Stimulated activated naive CD8-positive, alpha-beta T cell treated with anti-CD3 and anti-CD28 coated beads, Interleukin-15, amount 100 ng/mL, for 72 hours (primary cell): ENCODE measurements around the gene CAMK2B.
A peak's percentile ranks its signal among the peaks of the same experiment; 100 is the strongest.
"Not testable (repeated sequence)": the region's sequence is repeated elsewhere in the genome, so short reads cannot be mapped to it uniquely, and the experiment has no call there.

ENCODE experiments used
- ATAC-seq: fragments of 150-1000 bp; cut with Tn5 transposase; 2 replicates; pipeline ENCODE4 v1.10.0; 2021; ENCODE audit warnings: mild to moderate bottlenecking, moderate library complexity
- DNase-seq, 2 donors: peaks; one replicate each; pipeline ENCODE4 v3.0.0; 2021 to 2022
- H3K27ac Mint-ChIP-seq, 2 donors: one replicate each; pipeline ENCODE4 v1.8.0; 2022; ENCODE audit warnings: mild to moderate bottlenecking in 2 of 2, mixed read lengths in 2 of 2, moderate library complexity in 2 of 2
- H3K27me3 Mint-ChIP-seq: one replicate; pipeline ENCODE4 v1.8.0; 2022; ENCODE audit warnings: mixed read lengths
- H3K4me1 Mint-ChIP-seq: one replicate; pipeline ENCODE4 v1.8.0; 2022; ENCODE audit warnings: mild to moderate bottlenecking, mixed read lengths
- H3K4me3 Mint-ChIP-seq, 2 donors: one replicate each; pipeline ENCODE4 v1.8.0; 2022; ENCODE audit warnings: mild to moderate bottlenecking in 2 of 2, mixed read lengths in 2 of 2, moderate library complexity in 1 of 2
- H3K9me3 Mint-ChIP-seq, 2 donors: one replicate each; pipeline ENCODE4 v1.8.0; 2022; ENCODE audit warnings: mixed read lengths in 2 of 2

Gene CAMK2B

GRCh38 chr7:44189286-44189992, 136.0 kb downstream of the CAMK2B start, which contains the start of gene GCK:
GCK (minus strand) TSS chr7:44189439; CDS start chr7:44188953, 486 bp downstream.
- Mint-ChIP-seq H3K27me3 (peaks cover 7% of the 10 kb centered on the region), H3K27ac (no peak within 1 kb of the TSS), H3K4me3 (no peak within 1 kb of the TSS), H3K4me1 (peaks cover 11% of the 10 kb centered on the region), H3K9me3 (peaks cover 0 to 7% of the 10 kb centered on the region in 2 donors)
- no peak for DNase-seq
- no peak for ATAC-seq

- no peak for DNase-seq
- Mint-ChIP-seq H3K27ac (no peak overlapping the region), H3K27me3 (peaks cover 7% of the 10 kb centered on the region), H3K4me3 (no peak overlapping the region), H3K9me3 (no peaks in the 10 kb centered on the region), H3K4me1 (peaks cover 3% of the 10 kb centered on the region)
- no peak for ATAC-seq
Observed at GRCh38 chr7:44188480-44189225, 136.7 kb downstream of the CAMK2B start.

- Mint-ChIP-seq H3K9me3 (peaks cover 0 to 4% of the 10 kb centered on the region in 2 donors), H3K27ac (no peak overlapping the region)
- no peak for DNase-seq
Observed at GRCh38 chr7:44187636-44188416, 137.6 kb downstream of the CAMK2B start.

GRCh38 chr7:44186736-44187135, 138.7 kb downstream of the CAMK2B start:
- no peaks in the 10 kb centered on the region for H3K4me1 Mint-ChIP-seq
- H3K27ac Mint-ChIP-seq: peak overlapping the region; percentile 32 to 41
- H3K4me3 Mint-ChIP-seq: no peak overlapping the region
- ATAC-seq (no peak), DNase-seq (no peak)
- peaks cover 0 to 4% of the 10 kb centered on the region in 2 donors for H3K9me3 Mint-ChIP-seq
- no peaks in the 10 kb centered on the region for H3K27me3 Mint-ChIP-seq

More at GRCh38 chr7:44187636-44188416, 137.6 kb downstream of the CAMK2B start:
- ATAC-seq: no peak
- no peaks in the 10 kb centered on the region for H3K4me1 Mint-ChIP-seq
- peaks cover 7% of the 10 kb centered on the region for H3K27me3 Mint-ChIP-seq
- H3K4me3 Mint-ChIP-seq: no peak overlapping the region

DNA sequence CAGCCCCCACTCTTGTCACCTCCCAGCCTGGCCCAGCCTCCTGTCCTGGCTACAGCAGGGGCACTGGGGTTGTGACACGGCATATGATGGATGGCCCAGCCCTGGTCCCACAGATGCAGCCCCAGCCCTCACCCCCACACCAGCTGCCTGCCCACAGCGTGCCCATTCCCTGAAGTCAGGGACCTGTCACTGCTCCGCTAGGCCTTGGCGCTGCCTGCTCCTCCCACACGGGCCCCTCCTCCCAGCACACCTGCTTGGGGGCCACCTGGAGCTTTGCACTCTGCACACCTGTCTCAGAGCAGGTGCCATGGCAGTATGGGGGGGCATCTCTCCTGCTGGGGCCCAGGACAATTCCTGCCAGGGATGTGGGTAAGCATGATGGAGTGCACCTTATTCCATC, 139.7 kb downstream of the CAMK2B start:
- Mint-ChIP-seq H3K27me3 (no peaks in the 10 kb centered on the region), H3K4me3 (no peak overlapping the region), H3K27ac (no peak overlapping the region), H3K9me3 (peaks cover 0 to 8% of the 10 kb centered on the region in 2 donors), H3K4me1 (no peaks in the 10 kb centered on the region)
- DNase-seq (no peak), ATAC-seq (peak; percentile 41)

DNA sequence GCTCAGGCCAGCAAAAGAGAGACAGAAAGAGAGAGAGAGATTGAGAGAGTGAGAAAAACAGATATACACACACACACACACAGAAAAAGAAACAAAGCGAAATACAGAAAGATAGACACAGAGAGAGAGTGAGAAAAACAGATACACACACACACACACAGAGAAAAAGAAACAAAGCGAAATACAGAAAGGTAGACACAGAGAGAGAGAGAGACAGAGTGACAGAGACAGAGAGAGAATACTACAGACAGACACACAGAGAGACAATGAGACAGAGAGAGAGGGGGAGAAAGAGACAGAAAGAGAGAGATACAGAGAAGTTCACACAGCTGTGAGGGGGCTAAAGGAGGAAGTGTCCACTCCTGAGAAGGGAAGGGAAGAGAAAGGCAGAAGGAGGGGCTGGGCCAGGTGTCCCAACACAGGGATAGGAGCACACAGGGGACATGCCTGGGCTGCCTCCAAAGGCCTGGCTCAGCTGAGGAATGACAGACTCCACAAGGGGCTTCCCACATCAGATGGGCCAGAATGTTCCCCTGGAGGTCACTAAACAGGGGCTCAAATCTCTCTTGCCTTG, 140.4 kb downstream of the CAMK2B start:
- Mint-ChIP-seq H3K27ac (peak overlapping the region in 1 of 2 donors; percentile 1), H3K9me3 (peaks cover 0 to 8% of the 10 kb centered on the region in 2 donors), H3K4me1 (no peaks in the 10 kb centered on the region), H3K27me3 (no peaks in the 10 kb centered on the region), H3K4me3 (no peak overlapping the region)
- no peak for DNase-seq
- no peak for ATAC-seq

DNA sequence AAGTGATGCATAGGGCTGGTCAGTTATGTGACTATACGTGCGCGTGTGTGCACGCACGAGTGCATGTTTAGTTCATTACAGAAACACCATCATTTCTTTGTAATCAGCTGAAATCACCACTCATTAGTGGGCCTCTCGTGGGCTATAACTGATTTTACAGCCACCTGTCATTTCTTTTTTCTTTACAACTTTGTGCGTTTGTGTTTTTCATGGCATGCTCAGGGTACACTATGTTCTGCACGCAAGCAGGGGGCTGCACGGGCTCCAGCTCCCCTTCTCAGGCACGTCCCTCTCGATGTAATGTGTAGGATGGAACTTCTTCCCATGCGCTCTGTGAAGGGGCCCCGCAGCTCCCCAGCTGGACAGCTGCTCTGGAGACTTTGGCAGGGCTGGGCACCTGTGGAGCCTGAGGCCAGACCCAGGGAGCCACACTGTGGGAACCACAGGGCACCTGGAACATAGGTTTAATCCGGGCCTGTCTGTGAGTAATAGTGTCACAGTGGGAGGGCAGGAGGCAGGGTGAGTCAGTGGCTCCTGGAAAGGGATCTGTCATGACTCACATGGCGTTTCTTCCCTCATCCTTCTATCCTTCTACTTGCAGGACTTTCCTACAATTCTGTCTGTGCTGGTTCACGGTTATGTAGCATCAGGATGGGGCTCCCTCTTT, 141.1 kb downstream of the CAMK2B start:
- Mint-ChIP-seq H3K4me1 (no peaks in the 10 kb centered on the region), H3K4me3 (no peak overlapping the region), H3K9me3 (peaks cover 0 to 8% of the 10 kb centered on the region in 2 donors), H3K27ac (peak overlapping the region in 1 of 2 donors; percentile 1), H3K27me3 (no peaks in the 10 kb centered on the region)
- ATAC-seq (no peak), DNase-seq (no peak)

- no peak overlapping the region for H3K27ac Mint-ChIP-seq
- no peak for ATAC-seq
- H3K4me1 Mint-ChIP-seq: no peaks in the 10 kb centered on the region
Observed at GRCh38 chr7:44183386-44183785, 142.0 kb downstream of the CAMK2B start.

DNA sequence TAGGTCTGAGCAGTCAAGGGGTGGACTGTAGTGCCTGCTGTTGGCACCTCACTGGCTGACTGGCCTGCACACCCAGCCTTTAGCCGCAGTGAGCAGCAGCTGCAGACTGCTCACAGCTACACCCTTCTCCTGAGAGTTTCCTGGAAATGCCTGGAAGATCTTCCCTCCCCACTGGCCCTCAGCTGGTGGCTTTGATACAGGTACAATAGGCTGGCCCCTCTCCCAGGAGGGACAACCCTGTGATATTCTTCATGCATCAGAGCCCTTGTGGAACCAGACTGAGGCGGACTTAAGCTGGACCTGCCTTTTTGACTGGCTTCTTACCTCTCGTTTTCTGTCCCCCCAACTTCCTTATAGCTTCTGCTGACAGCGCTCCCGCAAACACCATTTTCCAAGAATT, 142.6 kb downstream of the CAMK2B start:
- Mint-ChIP-seq H3K4me3 (no peak overlapping the region), H3K4me1 (no peaks in the 10 kb centered on the region), H3K9me3 (peaks cover 0 to 8% of the 10 kb centered on the region in 2 donors), H3K27me3 (no peaks in the 10 kb centered on the region), H3K27ac (no peak overlapping the region)
- ATAC-seq: no peak
- DNase-seq: no peak

More at GRCh38 chr7:44183386-44183785, 142.0 kb downstream of the CAMK2B start:
- no peak for DNase-seq
- no peak overlapping the region for H3K4me3 Mint-ChIP-seq
- no peaks in the 10 kb centered on the region for H3K27me3 Mint-ChIP-seq
- H3K9me3 Mint-ChIP-seq: peaks cover 0 to 8% of the 10 kb centered on the region in 2 donors

DNA sequence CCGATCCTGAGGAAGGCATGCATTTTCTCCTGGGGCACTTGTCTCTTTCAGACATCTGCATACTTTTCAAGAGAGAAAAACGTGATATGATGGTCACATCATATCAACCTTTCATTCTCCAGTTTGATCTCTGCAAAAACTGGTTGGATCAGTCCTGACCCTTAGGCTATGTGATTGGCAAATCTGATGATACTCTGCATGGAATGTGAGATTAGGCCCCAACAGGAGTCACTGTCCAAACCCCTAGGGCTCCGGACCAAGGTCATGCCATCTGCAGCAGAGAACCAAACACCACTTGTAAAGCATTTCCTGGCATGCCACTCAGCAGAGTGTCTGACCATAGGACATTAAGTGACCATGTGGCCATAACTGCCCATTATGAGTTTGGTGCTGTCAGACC, 144.8 kb downstream of the CAMK2B start:
- no peaks in the 10 kb centered on the region for H3K4me1 Mint-ChIP-seq
- peaks cover 0 to 8% of the 10 kb centered on the region in 2 donors for H3K9me3 Mint-ChIP-seq
- ATAC-seq (no peak), DNase-seq (no peak)
- no peak overlapping the region for H3K27ac Mint-ChIP-seq
- no peak overlapping the region for H3K4me3 Mint-ChIP-seq
- H3K27me3 Mint-ChIP-seq: no peaks in the 10 kb centered on the region

GRCh38 chr7:44177570-44178131, 147.7 kb downstream of the CAMK2B start:
- DNase-seq (no peak), ATAC-seq (no peak)
- peaks cover 0 to 4% of the 10 kb centered on the region in 2 donors for H3K9me3 Mint-ChIP-seq
- no peak overlapping the region for H3K4me3 Mint-ChIP-seq
- H3K4me1 Mint-ChIP-seq: no peaks in the 10 kb centered on the region
- peak overlapping the region in 1 of 2 donors; percentile 36 for H3K27ac Mint-ChIP-seq
- H3K27me3 Mint-ChIP-seq: no peaks in the 10 kb centered on the region

GRCh38 chr7:44176486-44176885, 148.9 kb downstream of the CAMK2B start:
- Mint-ChIP-seq H3K4me3 (no peak overlapping the region), H3K9me3 (peaks cover 0 to 4% of the 10 kb centered on the region in 2 donors), H3K27ac (no peak overlapping the region), H3K4me1 (no peaks in the 10 kb centered on the region), H3K27me3 (no peaks in the 10 kb centered on the region)
- DNase-seq: no peak
- no peak for ATAC-seq

- H3K9me3 Mint-ChIP-seq: no peaks in the 10 kb centered on the region
- DNase-seq (no peak), ATAC-seq (no peak)
- peak overlapping the region in 1 of 2 donors; percentile 74 for H3K27ac Mint-ChIP-seq
- no peak overlapping the region for H3K4me3 Mint-ChIP-seq
- H3K4me1 Mint-ChIP-seq: no peaks in the 10 kb centered on the region
- no peaks in the 10 kb centered on the region for H3K27me3 Mint-ChIP-seq
Observed at GRCh38 chr7:44175730-44176129, 149.7 kb downstream of the CAMK2B start.

- not testable (repeated sequence) for H3K4me3 Mint-ChIP-seq, H3K9me3 Mint-ChIP-seq, H3K27me3 Mint-ChIP-seq, DNase-seq, H3K4me1 Mint-ChIP-seq, ATAC-seq
- H3K27ac Mint-ChIP-seq: peak overlapping the region in 1 of 2 donors; percentile 1
Observed at GRCh38 chr7:44174694-44174948, 150.8 kb downstream of the CAMK2B start.
